ENCODE data around the gene MAPT. TPM values are rescaled to one million over a fixed set of nuclear protein-coding genes. Genes with fewer than 3 reads are reported as not detected.
A peak's percentile ranks its signal among the peaks of the same experiment; 100 is the strongest.
"Not testable (repeated sequence)": the region's sequence is repeated elsewhere in the genome, so short reads cannot be mapped to it uniquely, and the experiment has no call there.

MAPT gene
- total RNA-seq, 1 experiment from 2014 or later, result 0.95 TPM

DNA sequence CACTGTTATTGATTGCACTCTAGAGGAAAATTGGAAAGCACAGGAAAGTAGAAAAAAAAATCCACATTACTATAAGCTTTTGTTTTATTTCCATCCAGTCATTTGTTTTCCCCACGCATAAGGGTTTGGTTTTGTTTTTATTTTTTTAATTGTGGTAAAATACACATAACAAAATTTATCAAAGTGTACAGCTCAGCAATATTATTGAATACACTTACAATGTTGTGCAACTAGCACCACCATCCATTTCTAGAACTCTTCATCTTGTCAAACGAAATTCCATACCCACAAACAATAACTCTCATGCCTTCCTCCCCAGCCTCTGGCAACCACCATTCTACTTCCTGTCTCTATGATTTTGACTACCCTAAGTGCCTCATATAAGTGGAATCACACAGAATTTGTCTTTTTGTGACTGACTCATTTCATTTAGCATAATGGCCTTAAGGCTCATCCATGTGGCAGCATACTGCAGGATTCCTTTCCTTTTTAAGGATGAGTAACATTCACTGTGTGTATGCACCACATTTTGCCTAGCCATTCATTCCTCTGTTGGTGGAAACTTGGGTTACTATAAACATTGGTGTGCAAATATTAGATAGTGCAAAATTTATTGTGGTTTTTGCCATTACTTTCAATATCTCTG, 38.5 kb upstream of the MAPT start:
- no peak for DNase-seq (ENCODE audit: low read depth)
- in situ Hi-C loops (cut with HindIII; ENCODE audit: low pct_unique_long_range_greater_than_20kb, low sequenced_read_pairs), result no loop called here

DNA sequence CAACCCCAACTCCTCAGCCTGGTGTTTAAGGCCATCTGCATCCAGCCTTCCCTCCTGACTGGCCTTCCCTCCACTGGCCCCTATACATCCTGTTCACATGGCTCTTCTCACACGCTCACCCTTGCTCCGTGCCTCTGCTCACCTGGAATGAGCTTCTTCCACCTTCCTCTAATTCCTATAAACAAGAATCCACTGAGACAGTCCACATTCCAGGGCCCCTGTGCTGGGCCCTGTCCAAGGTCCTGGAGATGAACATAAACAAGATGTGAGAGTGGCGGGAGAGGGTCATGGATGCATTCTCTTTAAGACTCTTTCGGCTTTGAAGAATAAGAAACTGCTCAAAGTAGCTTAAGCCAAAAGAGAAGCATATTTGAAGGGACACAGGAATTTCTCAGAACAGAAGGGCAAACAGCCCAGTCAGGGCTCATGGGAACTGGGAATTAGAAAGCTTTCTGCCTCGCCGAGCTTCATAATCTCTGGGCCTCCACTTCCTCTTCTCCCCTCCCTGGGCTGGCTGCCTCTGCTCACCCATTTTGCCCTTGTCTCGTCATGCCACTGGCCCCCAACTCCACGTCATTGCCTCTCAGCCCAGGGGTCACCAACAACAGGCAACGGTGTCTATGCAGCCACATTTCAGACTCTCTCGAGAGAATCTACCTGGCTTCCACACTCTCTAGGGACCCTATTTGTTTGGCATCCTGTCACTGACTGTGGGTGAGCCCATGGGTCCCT, 36.2 kb upstream of the MAPT start:
- DNase-seq (ENCODE audit: low read depth), result peak; percentile 37
- in situ Hi-C loops (cut with HindIII; ENCODE audit: low pct_unique_long_range_greater_than_20kb, low sequenced_read_pairs), result no loop called here

DNA sequence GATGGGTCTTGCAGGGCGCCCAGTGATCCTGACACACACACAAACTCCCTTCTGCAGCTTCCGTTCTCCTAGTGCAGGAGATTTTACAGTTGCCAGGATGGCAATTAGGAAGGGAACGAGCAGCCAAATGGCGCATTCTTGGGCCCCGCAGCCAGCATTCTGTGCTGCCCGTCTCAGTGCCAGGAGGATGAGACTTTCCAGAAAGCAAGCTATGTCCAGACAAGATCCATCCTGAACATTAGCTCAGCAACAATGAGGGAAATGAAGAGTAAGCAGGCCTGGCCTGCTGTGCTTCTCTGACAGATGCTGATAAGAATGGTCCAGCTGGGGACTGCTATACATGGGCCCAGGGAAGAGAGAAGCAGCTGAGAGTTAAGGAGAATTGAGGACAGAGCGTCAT, 33.2 kb upstream of the MAPT start:
- in situ Hi-C loops (cut with HindIII; ENCODE audit: low pct_unique_long_range_greater_than_20kb, low sequenced_read_pairs), result no loop called here
- DNase-seq (ENCODE audit: low read depth), result no peak

DNA sequence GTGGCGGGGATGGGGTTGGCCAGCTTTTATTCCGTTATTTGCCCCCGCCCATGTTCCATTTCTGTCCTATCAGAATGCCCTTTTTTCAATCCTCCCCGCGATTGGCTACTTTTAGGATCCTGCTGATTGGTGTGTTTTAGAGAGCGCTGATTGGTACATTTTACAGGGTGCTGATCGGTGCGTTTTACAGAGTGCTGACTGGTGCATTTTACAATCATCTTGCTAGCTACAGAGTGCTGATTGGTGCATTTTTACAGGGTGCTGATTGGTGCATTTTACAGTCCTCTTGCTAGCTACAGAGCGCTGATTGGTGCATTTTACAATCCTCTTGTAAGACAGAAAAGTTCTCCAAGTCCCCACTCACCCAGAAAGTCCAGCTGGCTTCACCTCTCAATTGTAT, 32.2 kb upstream of the MAPT start:
- DNase-seq (ENCODE audit: low read depth); in situ Hi-C loops (cut with HindIII; ENCODE audit: low pct_unique_long_range_greater_than_20kb, low sequenced_read_pairs): not testable (repeated sequence)

DNA sequence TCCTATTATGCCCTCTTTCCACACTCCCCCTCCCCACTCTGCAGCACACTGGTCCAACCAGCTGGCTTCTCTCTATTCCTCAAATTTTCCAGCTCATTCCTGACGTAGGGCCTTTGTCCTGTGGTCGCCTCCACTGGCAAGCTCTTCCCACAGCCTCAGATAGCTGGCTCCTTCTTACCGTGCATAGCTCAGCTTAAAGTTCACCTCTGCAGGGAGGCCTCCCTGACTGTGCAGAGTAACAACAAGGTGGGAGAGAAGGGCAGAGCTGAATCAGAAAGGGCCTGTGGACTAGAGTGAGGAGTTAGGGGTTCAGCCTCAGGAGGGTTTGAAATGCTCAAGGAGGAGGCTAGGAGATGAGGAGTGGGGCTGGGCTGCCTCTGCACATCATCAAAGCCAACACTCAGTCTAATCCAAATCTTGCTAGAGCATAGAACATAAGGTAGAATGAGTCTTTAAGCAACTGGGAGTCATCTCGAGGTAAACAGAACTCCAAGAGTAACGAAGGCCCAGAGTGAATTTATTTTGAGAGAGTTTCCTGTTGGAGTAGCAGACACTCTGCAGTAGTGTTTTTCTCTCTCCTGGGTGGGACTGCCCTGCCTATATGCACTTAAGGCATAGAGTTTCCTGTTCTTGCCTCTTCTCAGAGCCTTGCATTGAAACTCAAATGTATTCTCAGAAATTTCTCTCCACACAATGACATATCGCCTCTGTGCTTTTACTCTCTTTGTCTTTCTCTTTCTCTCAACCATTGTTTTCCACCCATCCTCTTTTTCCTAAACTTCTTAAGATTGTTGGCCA, 30.3 kb upstream of the MAPT start:
- DNase-seq (ENCODE audit: low read depth), result no peak
- in situ Hi-C loops (cut with HindIII; ENCODE audit: low pct_unique_long_range_greater_than_20kb, low sequenced_read_pairs), result no loop called here

DNA sequence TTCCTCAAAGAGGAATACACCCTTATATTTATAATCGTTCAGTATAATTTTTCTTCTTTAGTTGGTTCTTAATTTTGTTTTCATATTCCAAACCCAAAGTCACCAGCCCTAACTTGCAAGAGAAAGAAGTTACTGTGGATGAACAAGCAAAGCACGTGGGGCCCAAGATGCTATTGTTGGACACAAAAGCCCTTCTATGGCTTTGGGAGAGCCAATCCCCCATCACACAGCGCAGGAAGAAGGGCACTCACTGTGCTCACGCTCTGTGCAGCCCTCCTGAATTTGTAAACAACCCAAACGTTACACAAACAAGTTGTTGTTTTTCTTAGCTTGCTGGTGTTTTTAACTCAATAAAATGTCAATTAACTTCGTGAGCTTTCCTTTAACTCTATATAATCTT, 27.2 kb upstream of the MAPT start:
- in situ Hi-C loops (cut with HindIII; ENCODE audit: low pct_unique_long_range_greater_than_20kb, low sequenced_read_pairs), result no loop called here
- DNase-seq (ENCODE audit: low read depth), result no peak

DNA sequence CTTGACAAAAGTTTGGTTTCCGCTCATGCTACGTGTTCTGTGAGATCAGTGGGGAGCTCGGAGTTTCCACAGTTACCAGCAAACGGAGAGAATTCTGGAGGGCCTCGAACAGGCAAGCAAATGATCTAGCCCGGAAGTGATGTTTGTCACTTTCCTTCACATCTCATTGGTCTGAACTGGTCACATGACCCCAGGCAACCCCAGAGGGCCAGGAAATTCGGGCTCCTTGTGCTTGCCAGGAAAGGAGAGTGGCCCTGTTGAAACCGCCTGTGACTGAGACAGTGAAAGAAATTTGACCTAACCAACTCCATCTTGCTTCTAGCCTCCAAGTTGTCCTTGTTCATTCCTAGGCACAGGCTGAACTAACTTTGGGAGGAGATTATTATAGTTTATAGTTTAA, 26.7 kb upstream of the MAPT start:
- no peak for DNase-seq (ENCODE audit: low read depth)
- in situ Hi-C loops (cut with HindIII; ENCODE audit: low pct_unique_long_range_greater_than_20kb, low sequenced_read_pairs), result no loop called here

DNA sequence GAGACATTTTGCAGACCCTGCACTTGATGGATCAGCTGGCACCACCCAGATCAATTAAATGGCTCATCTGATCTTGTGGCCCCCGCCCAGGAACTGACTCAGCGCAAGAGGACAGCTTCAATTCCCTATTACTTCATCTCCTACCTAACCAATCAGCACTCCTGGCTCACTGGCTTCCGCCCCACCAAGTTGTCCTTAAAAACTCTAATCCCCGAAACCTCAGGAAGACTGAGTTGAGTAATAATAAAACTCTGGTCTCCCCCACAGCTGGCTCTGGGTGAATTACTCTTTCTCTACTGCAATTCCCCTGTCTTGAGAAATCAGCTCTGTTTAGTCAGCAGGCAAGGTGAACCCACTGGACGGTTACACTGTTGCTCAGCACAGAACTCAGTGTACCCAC, 26.1 kb upstream of the MAPT start:
- in situ Hi-C loops (cut with HindIII; ENCODE audit: low pct_unique_long_range_greater_than_20kb, low sequenced_read_pairs), result no loop called here
- DNase-seq (ENCODE audit: low read depth), result no peak

DNA sequence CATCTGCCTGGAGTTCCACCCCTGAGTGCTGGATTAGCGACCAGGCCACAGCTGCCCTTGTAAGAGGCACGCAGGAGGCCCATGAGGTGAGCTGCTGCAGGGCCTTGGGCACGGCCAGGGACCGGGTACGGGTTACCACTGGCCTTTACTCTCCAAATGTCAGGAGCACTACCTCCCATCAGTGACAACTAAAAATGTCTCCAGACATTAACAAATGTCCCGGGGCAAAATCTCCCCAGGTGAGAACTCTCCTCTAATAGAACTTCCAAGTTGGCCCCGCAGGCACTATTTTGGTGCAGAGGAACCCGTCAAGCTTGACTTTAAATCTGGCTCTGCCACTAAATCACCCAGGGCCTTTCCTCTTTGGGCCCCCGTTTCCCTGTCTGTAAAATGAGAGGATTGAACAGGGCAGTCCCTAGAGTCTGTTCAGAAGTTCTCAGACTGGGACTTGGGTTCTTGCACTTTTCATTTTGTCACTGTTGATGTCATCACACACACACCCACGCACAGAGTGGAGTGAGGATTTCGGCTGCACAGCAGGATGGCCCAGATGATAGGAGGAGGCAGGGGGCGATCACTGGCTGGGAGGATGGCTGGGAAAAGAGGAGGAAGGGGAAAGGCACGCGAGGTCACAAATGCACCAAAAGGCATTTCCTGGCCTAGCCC, 24.5 kb upstream of the MAPT start:
- in situ Hi-C loops (cut with HindIII; ENCODE audit: low pct_unique_long_range_greater_than_20kb, low sequenced_read_pairs), result no loop called here

DNA sequence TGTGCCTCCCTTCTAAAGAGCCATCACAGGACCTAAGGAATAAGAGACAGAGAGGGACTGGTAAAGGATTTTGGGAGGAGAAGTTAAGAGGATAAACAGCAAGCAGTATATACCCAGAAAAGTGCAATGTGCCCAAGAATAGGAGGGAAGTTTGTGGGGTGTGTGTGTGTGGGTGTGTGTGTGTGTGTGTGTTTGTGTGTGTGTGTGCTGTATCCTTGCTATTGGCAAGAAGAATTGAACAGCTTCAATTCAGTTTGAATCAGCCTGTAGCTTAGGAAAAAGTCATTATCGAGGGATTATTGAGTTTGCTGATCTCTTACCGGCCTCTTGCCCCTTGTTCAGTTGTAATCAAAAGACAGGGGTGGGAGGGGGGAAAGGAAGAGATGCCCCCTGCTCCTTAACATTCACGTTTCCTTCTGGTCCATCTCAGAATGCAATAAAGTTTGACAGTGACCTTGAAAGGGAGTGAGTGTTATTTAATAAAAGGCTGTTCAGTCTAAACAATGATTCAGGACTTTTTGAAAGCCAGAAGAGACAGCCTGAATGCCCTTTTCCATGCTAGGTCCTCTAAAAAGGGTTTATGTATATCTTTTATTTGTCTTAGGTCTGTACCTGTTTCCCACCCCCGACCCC, 23.9 kb upstream of the MAPT start:
- in situ Hi-C loops (cut with HindIII; ENCODE audit: low pct_unique_long_range_greater_than_20kb, low sequenced_read_pairs), result no loop called here
- DNase-seq (ENCODE audit: low read depth), result no peak

More for the DNA sequence above, 24.5 kb upstream of the MAPT start:
- no peak for DNase-seq (ENCODE audit: low read depth)

DNA sequence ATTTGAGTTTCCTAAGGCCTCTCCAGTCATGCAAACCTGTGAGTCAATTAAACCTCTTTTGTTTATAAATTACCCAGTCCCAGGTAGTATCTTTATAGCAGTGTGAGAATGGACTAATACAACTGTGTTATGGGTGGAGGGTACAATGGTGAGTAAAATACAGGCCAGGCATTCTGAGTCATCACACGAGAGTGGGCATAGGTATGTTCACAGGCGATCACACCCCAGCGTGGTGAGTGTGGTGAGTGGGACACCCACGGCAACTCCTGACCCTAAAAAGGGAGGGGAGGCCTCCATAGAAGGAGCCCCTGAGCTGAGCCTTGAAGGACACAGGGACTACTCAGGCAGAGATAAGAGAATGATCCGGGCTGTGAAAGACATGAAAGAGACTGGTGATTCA, 22.6 kb upstream of the MAPT start:
- in situ Hi-C loops (cut with HindIII; ENCODE audit: low pct_unique_long_range_greater_than_20kb, low sequenced_read_pairs), result no loop called here
- DNase-seq (ENCODE audit: low read depth), result no peak

DNA sequence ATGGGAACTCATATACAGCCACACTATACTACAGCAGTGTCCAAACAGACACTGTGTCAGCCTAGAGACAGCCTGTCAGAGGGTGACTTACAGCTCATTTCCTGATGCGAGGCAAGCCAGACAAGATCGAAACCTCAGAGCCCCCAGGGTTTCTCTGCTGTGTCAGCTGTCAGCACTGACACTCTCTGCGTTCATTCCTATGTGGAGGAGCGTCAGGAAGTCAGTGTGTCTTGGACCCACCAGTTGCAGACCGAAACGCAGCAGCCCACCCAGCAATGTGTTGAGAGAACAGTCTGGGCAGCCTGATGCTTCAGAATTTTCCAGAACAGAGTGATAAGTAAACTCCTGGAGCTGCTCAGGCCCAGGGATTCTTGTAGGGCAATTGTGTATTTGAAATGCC, 20.6 kb upstream of the MAPT start:
- in situ Hi-C loops (cut with HindIII; ENCODE audit: low pct_unique_long_range_greater_than_20kb, low sequenced_read_pairs), result no loop called here
- DNase-seq (ENCODE audit: low read depth), result no peak

DNA sequence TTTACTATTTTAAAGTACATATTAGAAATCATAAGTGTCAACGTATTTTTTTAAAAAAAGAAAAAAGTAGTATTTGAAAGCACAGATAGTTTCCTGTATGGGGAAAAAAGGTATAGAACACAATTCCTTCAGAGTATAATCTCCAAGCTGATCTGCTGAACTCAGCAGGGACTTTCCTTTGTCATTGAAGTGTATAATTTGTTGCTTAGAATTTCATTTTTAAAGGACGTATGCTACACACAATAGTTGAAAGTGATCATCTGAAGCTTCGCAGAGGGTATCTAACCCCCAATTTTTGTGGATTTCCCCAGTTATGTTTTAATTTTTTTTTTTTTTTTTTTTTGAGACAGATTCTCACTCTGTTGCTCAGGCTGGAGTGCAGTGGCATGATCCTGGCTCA, 20.2 kb upstream of the MAPT start:
- no peak for DNase-seq (ENCODE audit: low read depth)
- in situ Hi-C loops (cut with HindIII; ENCODE audit: low pct_unique_long_range_greater_than_20kb, low sequenced_read_pairs), result no loop called here

DNA sequence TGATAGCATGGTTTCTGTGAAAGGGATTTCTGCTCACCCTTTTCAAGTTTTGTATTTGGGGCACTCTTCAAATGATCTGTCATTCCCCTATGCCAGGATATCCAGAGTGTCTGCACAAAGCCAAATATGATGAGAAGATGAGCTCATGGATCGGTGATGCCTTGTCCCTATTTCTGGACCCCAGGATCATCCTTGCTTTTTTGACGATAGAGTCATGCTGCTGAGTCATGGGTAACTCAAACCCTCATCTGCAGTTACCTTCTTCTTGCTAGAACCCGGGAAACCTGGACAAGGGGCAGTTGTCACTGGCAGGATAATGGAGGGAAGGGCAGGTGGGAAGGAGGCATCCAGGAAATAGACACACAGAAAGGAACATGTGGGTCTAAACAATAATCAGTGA, 17.8 kb upstream of the MAPT start:
- in situ Hi-C loops (cut with HindIII; ENCODE audit: low pct_unique_long_range_greater_than_20kb, low sequenced_read_pairs), result no loop called here
- DNase-seq (ENCODE audit: low read depth), result no peak

DNA sequence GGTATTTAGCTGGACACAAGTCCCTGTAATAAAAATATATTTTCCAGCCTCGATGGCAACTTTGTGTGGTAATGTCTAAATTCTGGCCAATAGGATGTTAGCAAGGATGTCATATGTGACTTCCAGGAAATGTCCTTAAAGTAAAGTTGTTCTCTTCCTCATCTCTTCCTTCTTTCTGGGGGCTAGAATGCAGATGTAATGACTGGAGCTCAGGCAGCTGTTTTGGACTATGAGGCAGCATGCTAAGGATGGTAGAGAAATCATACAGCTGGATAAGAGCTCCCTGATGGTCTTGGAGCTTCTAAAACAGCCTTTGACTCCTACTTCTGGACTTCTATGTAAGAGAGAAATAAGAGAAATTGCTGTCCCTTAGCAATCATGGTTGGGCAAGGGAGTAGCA, 16.9 kb upstream of the MAPT start:
- DNase-seq (ENCODE audit: low read depth), result no peak
- in situ Hi-C loops (cut with HindIII; ENCODE audit: low pct_unique_long_range_greater_than_20kb, low sequenced_read_pairs), result no loop called here

DNA sequence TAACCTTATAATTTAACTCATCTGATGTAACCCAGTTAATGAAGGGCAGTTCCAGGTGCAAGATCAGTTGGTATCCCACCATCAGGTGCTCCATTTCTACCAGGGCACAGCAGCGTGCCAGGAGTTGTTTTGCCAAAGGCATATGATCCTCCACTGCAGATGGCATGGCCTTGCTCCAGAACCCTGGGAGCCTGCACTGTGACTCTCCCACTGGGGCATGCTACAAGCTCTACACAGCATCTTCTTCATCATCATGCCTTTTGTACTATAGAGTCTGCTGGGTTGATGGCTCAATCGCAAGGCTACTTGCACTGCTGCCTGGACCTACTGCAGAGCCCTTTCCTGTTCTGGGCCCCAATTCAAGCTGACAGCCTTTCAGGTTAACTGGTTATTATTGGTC, 11.3 kb upstream of the MAPT start:
- in situ Hi-C loops (cut with HindIII; ENCODE audit: low pct_unique_long_range_greater_than_20kb, low sequenced_read_pairs), result no loop called here
- no peak for DNase-seq (ENCODE audit: low read depth)

DNA sequence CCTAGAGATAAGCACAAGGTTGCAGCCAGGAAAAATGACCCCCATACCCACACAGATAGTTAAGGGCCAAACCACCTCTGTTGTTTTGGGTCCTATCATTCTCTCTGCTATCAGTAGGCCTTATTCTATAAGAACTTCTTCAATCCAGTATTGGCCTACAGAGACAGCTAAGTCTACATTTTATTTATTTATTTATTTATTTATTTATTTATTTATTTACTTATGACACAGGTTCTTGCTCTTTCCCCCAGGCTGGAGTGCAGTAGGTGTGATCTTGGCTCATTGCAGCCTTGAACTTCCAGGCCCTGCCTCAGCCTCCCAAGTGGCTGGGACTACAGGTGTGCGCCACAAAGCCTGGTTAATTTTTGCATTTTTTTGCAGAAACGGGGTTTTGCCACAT, 7.5 kb upstream of the MAPT start:
- in situ Hi-C loops (cut with HindIII; ENCODE audit: low pct_unique_long_range_greater_than_20kb, low sequenced_read_pairs), result no loop called here
- no peak for DNase-seq (ENCODE audit: low read depth)

DNA sequence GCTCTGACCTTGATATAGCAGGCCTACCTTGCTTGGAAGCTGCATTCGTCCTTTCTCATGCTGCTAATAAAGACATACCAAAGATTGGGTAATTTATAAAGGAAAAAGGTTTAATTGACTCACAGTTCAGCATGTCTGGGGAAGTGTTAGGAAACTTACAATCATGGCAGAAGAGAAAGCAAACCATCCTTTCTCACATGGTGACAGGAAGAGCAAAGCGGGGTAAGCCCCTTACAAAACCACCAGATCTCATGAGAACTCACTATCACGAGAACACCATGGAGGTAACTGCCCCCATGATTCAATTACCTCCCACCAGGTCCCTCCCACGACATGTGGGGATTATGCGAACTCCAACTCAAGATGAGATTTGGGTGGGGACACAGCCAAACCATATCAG, 6.0 kb upstream of the MAPT start:
- no peak for DNase-seq (ENCODE audit: low read depth)
- in situ Hi-C loops (cut with HindIII; ENCODE audit: low pct_unique_long_range_greater_than_20kb, low sequenced_read_pairs), result no loop called here

DNA sequence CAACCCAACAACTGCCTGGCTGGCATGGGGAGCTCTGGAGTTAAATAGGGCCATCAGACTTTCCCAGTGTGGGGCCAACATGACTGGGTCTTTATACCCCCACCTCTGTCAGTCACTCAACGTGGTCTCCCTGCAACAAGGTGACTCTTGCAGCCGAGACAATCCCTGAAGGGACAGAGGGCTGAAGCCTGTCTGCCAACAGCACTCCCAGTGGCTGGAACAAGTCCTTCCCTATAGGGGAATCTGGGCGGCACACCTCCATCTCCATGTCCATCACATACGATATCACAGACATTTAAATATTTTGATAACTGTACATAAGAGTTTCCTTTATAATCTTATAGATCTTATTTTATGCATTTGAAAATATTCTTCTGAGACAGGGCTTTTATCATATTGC, 4.8 kb upstream of the MAPT start:
- in situ Hi-C loops (cut with HindIII; ENCODE audit: low pct_unique_long_range_greater_than_20kb, low sequenced_read_pairs), result no loop called here
- DNase-seq (ENCODE audit: low read depth), result no peak

All from Caki2 (cell line).